GM12872 (cell line): ENCODE results near the gene TCP11L2.

Experiments used
- TF ChIP-seq, protein P1 (sequence below): IDR thresholded peaks from 3 replicates; pipeline ENCODE4 v1.5.1; 2011; ENCODE audit warnings: low read depth, mild to moderate bottlenecking, low read length, moderate library complexity; ENCODE audit not compliant: insufficient read depth

Gene TCP11L2

GRCh38 chr12:106327309-106327869 is 24.9 kb downstream of the TCP11L2 start:
- TF ChIP-seq, protein P1, sequence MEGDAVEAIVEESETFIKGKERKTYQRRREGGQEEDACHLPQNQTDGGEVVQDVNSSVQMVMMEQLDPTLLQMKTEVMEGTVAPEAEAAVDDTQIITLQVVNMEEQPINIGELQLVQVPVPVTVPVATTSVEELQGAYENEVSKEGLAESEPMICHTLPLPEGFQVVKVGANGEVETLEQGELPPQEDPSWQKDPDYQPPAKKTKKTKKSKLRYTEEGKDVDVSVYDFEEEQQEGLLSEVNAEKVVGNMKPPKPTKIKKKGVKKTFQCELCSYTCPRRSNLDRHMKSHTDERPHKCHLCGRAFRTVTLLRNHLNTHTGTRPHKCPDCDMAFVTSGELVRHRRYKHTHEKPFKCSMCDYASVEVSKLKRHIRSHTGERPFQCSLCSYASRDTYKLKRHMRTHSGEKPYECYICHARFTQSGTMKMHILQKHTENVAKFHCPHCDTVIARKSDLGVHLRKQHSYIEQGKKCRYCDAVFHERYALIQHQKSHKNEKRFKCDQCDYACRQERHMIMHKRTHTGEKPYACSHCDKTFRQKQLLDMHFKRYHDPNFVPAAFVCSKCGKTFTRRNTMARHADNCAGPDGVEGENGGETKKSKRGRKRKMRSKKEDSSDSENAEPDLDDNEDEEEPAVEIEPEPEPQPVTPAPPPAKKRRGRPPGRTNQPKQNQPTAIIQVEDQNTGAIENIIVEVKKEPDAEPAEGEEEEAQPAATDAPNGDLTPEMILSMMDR, result no peak

- TF ChIP-seq, protein P1, result no peak
These were observed 26.2 kb downstream of the TCP11L2 start for GRCh38 chr12:106328735-106329134.

- TF ChIP-seq, protein P1, result no peak
These were observed 26.9 kb downstream of the TCP11L2 start for GRCh38 chr12:106329231-106329982.

GRCh38 chr12:106331599-106331998 is 29.1 kb downstream of the TCP11L2 start:
- TF ChIP-seq, protein P1, result no peak

- TF ChIP-seq, protein P1, result no peak
These were observed 30.0 kb downstream of the TCP11L2 start for GRCh38 chr12:106332536-106332935.

DNA sequence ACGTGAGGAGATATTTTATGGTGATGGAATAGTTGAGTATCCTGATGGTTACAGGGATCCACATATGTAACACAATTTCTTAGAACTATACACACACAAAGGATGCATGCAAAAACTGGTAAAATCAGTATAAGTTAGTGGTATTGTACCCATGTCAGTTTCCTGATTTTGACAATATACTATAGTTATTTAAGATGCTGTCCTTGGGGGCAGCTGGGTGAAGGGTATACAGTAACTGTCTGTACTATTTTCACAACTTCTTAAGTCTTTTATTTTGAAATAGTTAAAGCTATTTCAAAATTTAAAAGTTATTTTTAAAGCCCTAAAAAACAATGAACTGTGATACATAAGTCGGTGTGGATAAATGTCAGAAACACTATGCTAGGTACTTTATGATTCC is 30.5 kb downstream of the TCP11L2 start:
- TF ChIP-seq, protein P1, result no peak

DNA sequence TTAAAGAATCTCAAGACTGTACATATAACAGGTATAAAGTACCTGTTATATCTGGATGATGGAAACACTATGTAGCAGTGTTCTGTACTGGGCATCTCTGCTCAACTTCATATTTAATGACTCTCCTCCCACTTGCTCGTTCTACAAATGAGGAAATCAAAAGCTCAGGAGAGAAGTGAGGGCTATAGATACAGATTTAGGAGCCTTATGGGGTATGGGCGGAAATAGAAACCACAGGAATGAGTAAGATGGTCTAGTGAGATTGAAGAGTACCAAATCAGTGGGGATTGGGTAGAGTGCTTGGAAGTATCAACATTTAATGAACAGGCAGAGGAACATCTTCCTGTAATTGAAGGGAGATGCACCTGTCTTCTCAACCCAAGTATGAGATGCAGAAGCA is 31.2 kb downstream of the TCP11L2 start:
- TF ChIP-seq, protein P1, result no peak
